ENCODE data around the gene CREB5. TPM values are rescaled to one million over a fixed set of nuclear protein-coding genes. Genes with fewer than 3 reads are reported as not detected.
A peak's percentile ranks its signal among the peaks of the same experiment; 100 is the strongest.

The CREB5 gene
- total and polyA plus RNA-seq, 2 of the 13 experiments (the other 11 are each of a cell fraction or from before 2014, with no cell fraction given), result 0.38 to 0.71 TPM

- Histone ChIP-seq H3K27ac (ENCODE audit: extremely low read length, insufficient read depth, low read length) (no peak overlapping the region), H3K4me1 (ENCODE audit: insufficient read depth, low read length) (no peaks in the 10 kb centered on the region), H3K36me3 (replicated peaks in 1 of 2; ENCODE audit: control insufficient read depth in 1 of 2, insufficient read depth in 2 of 2, low read length in 2 of 2) (no peaks in the 10 kb centered on the region), H4K20me1 (ENCODE audit: insufficient read depth, low read length) (no peaks in the 10 kb centered on the region), H3K9me3 (ENCODE audit: low read length) (no peaks in the 10 kb centered on the region), H3K4me2 (ENCODE audit: low read depth, low read length) (no peak overlapping the region), H3K27me3 (ENCODE audit: control insufficient read depth in 1 of 2, insufficient read depth in 2 of 2, low read length in 2 of 2) (no peaks in the 10 kb centered on the region), H3K4me3 (replicated peaks in 1 of 3; ENCODE audit: insufficient read depth in 1 of 3, low read depth in 2 of 3, low read length in 3 of 3) (no peak overlapping the region), H3K9ac (ENCODE audit: insufficient read depth, low read depth, low read length) (no peak overlapping the region), H2AFZ (ENCODE audit: low read length) (no peak overlapping the region), H3K79me2 (ENCODE audit: insufficient read depth, low read length) (no peaks in the 10 kb centered on the region)
- FAIRE-seq (no peak), DNase-seq (ENCODE audit: low spot score) (peak; percentile 24), ATAC-seq (no peak)
- intact Hi-C loops (cut with micrococcal nuclease; ENCODE audit: unreplicated experiment) (no loop called here), in situ Hi-C loops (cut with HindIII; ENCODE audit: extremely low pct_ligation_motif_present, low pct_unique_long_range_greater_than_20kb) (no loop called here)
- 2% methylated on average over 2 of the region's 2 CpGs for WGBS (ENCODE audit: low lambda C conversion rate)
- no TSS peak for BruUV-seq (replicated peaks)
- POLR2A ChIA-PET, result no interaction called here
- TF ChIP-seq CEBPG (CRISPR knock-in tag; IDR thresholded peaks at IDR 0.05) (peak; percentile 50), KDM5A (IDR thresholded peaks at IDR 0.05; ENCODE audit: borderline replicate concordance, low read length) (no peak), ARID5B (CRISPR knock-in tag; IDR thresholded peaks at IDR 0.05) (0 out of 2 replicates have a peak, but pooled peaks have one; percentile 22), ATF4 (CRISPR knock-in tag; IDR thresholded peaks at IDR 0.05) (peak in 1 of 2 experiments; percentile 88; a peak in 2 of 4 replicates), FOXA1 (IDR thresholded peaks at IDR 0.05) (no peak), FOXA1 (CRISPR knock-in tag; IDR thresholded peaks at IDR 0.05) (peak; percentile 61)
- CTCF ChIA-PET (ENCODE audit: low intra/inter-chr PET ratio, low total read pairs), result no interaction called here
These were observed 184.1 kb downstream of the CREB5 start for GRCh38 chr7:28596245-28596935.
